ENCODE data around the gene EXOC4. TPM values are rescaled to one million over a fixed set of nuclear protein-coding genes. Genes with fewer than 3 reads are reported as not detected.

EXOC4 gene
- total RNA-seq, 1 donor from 2014 or later, result 41.3 TPM

DNA sequence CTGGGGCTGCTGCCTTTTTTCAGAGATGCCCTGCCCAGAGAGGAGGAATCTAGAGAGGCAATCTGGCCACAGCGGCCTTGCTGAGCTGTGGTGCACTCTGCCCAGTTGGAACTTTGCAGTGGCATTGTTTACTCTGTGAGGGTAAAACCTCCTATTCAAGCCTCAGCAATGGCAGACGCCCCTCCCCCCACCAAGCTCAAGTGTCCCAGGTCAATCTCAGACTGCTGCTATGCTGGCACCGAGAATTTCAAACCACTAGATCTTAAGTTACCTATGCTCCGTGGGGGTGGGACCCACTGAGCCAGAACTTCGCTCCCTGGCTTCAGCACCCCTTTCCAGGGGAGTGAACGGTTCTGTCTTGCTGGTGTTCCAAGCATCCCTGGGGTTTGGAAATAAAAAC is 77.2 kb downstream of the EXOC4 start:
- no peak for TF ChIP-seq CTCF (conservative IDR thresholded peaks at IDR 0.05; ENCODE audit: low read depth, low read length)
- DNase-seq (ENCODE audit: low read depth), result no peak

DNA sequence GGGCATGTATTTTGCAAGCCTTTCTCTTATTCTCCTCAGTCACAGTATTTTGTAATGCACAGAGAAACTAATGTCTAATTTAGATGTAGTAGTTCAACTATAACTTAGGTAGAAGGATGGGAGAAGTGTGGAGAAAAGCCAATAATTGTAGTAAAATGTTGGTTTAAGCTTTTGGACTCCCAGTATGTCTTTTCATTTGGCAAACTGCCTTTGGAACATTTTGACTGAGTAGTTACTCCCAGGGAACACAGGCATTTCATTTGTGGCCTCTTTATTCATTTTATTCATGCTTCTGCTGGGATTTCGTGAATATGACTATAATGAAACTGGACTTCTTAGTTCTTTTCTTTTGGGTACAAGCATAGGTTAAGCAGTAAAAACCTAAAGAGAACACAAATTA is 79.0 kb downstream of the EXOC4 start:
- DNase-seq (ENCODE audit: low read depth), result no peak
- no peak for TF ChIP-seq CTCF (conservative IDR thresholded peaks at IDR 0.05; ENCODE audit: low read depth, low read length)
- H3K4me3 ChIP-seq (ENCODE audit: low read depth, low read length), result no peak overlapping the region

More for the DNA sequence above, 77.2 kb downstream of the EXOC4 start:
- H3K4me3 ChIP-seq (ENCODE audit: low read depth, low read length), result no peak overlapping the region

GRCh38 chr7:133339772-133340171 is 86.9 kb downstream of the EXOC4 start:
- DNase-seq (ENCODE audit: low read depth), result no peak
- no peak overlapping the region for H3K4me3 ChIP-seq (ENCODE audit: low read depth, low read length)
- TF ChIP-seq CTCF (conservative IDR thresholded peaks at IDR 0.05; ENCODE audit: low read depth, low read length), result no peak

DNA sequence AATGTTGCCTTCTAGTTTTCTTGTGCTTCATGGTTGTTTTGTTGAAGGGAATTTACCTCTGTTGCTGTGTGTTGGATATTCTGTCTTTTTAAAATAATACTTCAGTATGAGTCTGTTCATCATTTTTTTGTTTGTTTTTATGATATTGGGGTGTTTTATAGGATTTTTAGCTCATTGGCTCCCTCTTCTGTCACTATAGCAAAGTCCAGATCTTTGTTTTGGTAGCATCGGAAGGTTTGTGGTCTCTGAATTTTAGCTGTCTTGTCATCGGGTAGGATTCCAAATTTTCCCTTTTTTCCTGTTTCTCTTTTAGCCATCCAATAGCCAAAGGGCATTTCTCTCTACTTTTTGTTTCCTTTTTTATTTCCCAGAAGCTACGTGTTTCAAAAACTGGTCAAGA is 91.4 kb downstream of the EXOC4 start:
- H3K4me3 ChIP-seq (ENCODE audit: low read depth, low read length), result no peak overlapping the region
- TF ChIP-seq CTCF (conservative IDR thresholded peaks at IDR 0.05; ENCODE audit: low read depth, low read length), result peak; percentile 61
- no peak for DNase-seq (ENCODE audit: low read depth)

DNA sequence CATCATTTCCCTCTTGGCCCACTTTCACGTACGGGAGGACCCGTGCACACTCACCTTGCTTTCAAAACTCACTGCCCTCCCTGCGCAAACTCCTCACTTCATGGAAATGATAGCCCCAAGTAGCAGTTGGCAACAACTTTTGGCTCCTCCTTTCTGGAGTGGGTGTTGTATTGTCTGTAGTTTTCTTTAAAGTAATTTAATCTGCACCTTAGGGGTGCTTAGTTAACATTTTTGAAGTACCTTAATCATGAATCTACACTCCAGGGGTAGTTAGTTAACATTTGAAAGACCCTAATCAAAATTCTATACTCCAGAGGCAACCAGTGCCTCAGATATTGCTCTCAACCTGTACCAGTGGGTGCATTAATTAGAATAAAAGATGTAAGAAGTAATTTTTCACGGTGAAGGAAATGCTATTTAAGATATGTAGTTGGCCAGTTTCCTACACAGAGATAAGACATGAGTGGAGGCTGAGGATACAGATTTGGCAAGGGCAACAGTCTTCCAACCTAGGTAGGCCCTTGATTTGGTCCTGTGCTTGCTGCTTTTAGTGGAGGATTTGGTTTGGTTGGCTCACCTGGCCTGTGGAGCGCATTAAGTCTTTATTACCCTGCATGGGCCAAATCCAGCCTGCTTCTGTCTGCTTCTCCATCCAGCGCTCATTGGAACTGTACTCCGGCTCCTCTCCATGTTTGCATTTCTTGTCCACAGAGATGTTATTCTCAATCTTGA is 93.0 kb downstream of the EXOC4 start:
- no peak overlapping the region for H3K4me3 ChIP-seq (ENCODE audit: low read depth, low read length)
- no peak for DNase-seq (ENCODE audit: low read depth)
- no peak for TF ChIP-seq CTCF (conservative IDR thresholded peaks at IDR 0.05; ENCODE audit: low read depth, low read length)

- no peak for DNase-seq (ENCODE audit: low read depth)
- no peak overlapping the region for H3K4me3 ChIP-seq (ENCODE audit: low read depth, low read length)
- TF ChIP-seq CTCF (conservative IDR thresholded peaks at IDR 0.05; ENCODE audit: low read depth, low read length), result no peak
These were observed 95.4 kb downstream of the EXOC4 start for GRCh38 chr7:133348250-133348649.

DNA sequence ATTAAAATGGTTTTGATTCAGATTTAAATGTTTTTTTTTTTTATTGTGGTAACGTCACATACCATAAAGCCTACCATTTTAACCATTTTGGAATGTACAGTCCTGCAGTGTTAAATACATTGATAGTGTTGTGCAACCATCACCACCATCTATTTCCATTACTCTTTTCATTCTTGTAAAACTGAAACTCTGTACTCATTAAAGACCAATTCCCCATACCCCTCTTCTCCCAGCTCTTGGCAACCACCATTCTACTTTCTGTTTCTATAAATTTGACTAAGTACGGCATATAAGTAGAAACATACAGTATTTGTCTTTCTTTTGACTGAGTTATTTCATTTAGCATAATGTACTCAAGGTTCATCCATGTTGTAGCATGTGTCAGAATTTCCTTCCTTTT is 96.2 kb downstream of the EXOC4 start:
- no peak for DNase-seq (ENCODE audit: low read depth)
- no peak overlapping the region for H3K4me3 ChIP-seq (ENCODE audit: low read depth, low read length)
- no peak for TF ChIP-seq CTCF (conservative IDR thresholded peaks at IDR 0.05; ENCODE audit: low read depth, low read length)
